ENCODE data around the gene E2F4.

The E2F4 gene

GRCh38 chr16:67165121-67166078 lies 26.6 kb upstream of the E2F4 start:
- FAIRE-seq: peak; percentile 57
- TF ChIP-seq PAX5 (IDR thresholded peaks at IDR 0.05; ENCODE audit: insufficient read depth, low read length, severe bottlenecking): no peak
- no peak for TF ChIP-seq TAF1 (IDR thresholded peaks at IDR 0.05; ENCODE audit: low read depth, low read length)
- no peak for DNase-seq (ENCODE audit: insufficient read length, low spot score)

GRCh38 chr16:67166110-67166547 lies 25.8 kb upstream of the E2F4 start:
- TF ChIP-seq SPI1 (IDR thresholded peaks at IDR 0.05; ENCODE audit: low read depth, low read length): no peak
- TF ChIP-seq POLR2AphosphoS5 (IDR thresholded peaks at IDR 0.05; ENCODE audit: low read depth, low read length): no peak
- no peak for TF ChIP-seq POU2F2 (IDR thresholded peaks at IDR 0.05; ENCODE audit: low read depth, low read length)
- no peak for TF ChIP-seq POLR2A (IDR thresholded peaks at IDR 0.05; ENCODE audit: low read depth, low read length)
- TF ChIP-seq TAF1 (IDR thresholded peaks at IDR 0.05; ENCODE audit: low read depth, low read length): no peak
- TF ChIP-seq PAX5 (IDR thresholded peaks at IDR 0.05; ENCODE audit: insufficient read depth, low read length, severe bottlenecking): no peak
- DNase-seq (ENCODE audit: insufficient read length, low spot score): no peak
- FAIRE-seq: no peak

GRCh38 chr16:67166598-67167168 lies 25.3 kb upstream of the E2F4 start:
- TF ChIP-seq TAF1 (IDR thresholded peaks at IDR 0.05; ENCODE audit: low read depth, low read length) (no peak), POU2F2 (IDR thresholded peaks at IDR 0.05; ENCODE audit: low read depth, low read length) (no peak)
- DNase-seq (ENCODE audit: insufficient read length, low spot score) (no peak), FAIRE-seq (no peak)

GRCh38 chr16:67167588-67167987 lies 24.4 kb upstream of the E2F4 start:
- DNase-seq (ENCODE audit: insufficient read length, low spot score): no peak
- FAIRE-seq: no peak
- no peak for TF ChIP-seq TAF1 (IDR thresholded peaks at IDR 0.05; ENCODE audit: low read depth, low read length)
- no peak for TF ChIP-seq POLR2AphosphoS5 (IDR thresholded peaks at IDR 0.05; ENCODE audit: low read depth, low read length)
- TF ChIP-seq POLR2A (IDR thresholded peaks at IDR 0.05; ENCODE audit: low read depth, low read length): no peak
- no peak for TF ChIP-seq POU2F2 (IDR thresholded peaks at IDR 0.05; ENCODE audit: low read depth, low read length)
- no peak for TF ChIP-seq SPI1 (IDR thresholded peaks at IDR 0.05; ENCODE audit: low read depth, low read length)
- no peak for TF ChIP-seq PAX5 (IDR thresholded peaks at IDR 0.05; ENCODE audit: insufficient read depth, low read length, severe bottlenecking)

GRCh38 chr16:67169011-67169451 lies 22.9 kb upstream of the E2F4 start:
- TF ChIP-seq POU2F2 (IDR thresholded peaks at IDR 0.05; ENCODE audit: low read depth, low read length) (no peak), POLR2A (IDR thresholded peaks at IDR 0.05; ENCODE audit: low read depth, low read length) (no peak), SPI1 (IDR thresholded peaks at IDR 0.05; ENCODE audit: low read depth, low read length) (no peak), TAF1 (IDR thresholded peaks at IDR 0.05; ENCODE audit: low read depth, low read length) (no peak), PAX5 (IDR thresholded peaks at IDR 0.05; ENCODE audit: insufficient read depth, low read length, severe bottlenecking) (no peak), POLR2AphosphoS5 (IDR thresholded peaks at IDR 0.05; ENCODE audit: low read depth, low read length) (no peak)
- no peak for FAIRE-seq
- DNase-seq (ENCODE audit: insufficient read length, low spot score): no peak

GRCh38 chr16:67169642-67170167 lies 22.2 kb upstream of the E2F4 start:
- FAIRE-seq (no peak), DNase-seq (ENCODE audit: insufficient read length, low spot score) (no peak)
- TF ChIP-seq POU2F2 (IDR thresholded peaks at IDR 0.05; ENCODE audit: low read depth, low read length): no peak
- no peak for TF ChIP-seq TAF1 (IDR thresholded peaks at IDR 0.05; ENCODE audit: low read depth, low read length)
- TF ChIP-seq POLR2AphosphoS5 (IDR thresholded peaks at IDR 0.05; ENCODE audit: low read depth, low read length): no peak
- no peak for TF ChIP-seq POLR2A (IDR thresholded peaks at IDR 0.05; ENCODE audit: low read depth, low read length)
- no peak for TF ChIP-seq SPI1 (IDR thresholded peaks at IDR 0.05; ENCODE audit: low read depth, low read length)
- TF ChIP-seq PAX5 (IDR thresholded peaks at IDR 0.05; ENCODE audit: insufficient read depth, low read length, severe bottlenecking): no peak

- TF ChIP-seq PAX5 (IDR thresholded peaks at IDR 0.05; ENCODE audit: insufficient read depth, low read length, severe bottlenecking): no peak
- no peak for TF ChIP-seq POLR2AphosphoS5 (IDR thresholded peaks at IDR 0.05; ENCODE audit: low read depth, low read length)
- TF ChIP-seq SPI1 (IDR thresholded peaks at IDR 0.05; ENCODE audit: low read depth, low read length): no peak
- no peak for TF ChIP-seq POLR2A (IDR thresholded peaks at IDR 0.05; ENCODE audit: low read depth, low read length)
- no peak for TF ChIP-seq POU2F2 (IDR thresholded peaks at IDR 0.05; ENCODE audit: low read depth, low read length)
- no peak for TF ChIP-seq TAF1 (IDR thresholded peaks at IDR 0.05; ENCODE audit: low read depth, low read length)
- DNase-seq (ENCODE audit: insufficient read length, low spot score) (no peak), FAIRE-seq (no peak)
These were observed 21.6 kb upstream of the E2F4 start, which contains the start of gene NOL3 for GRCh38 chr16:67170168-67170948. NOL3 (plus strand) TSS chr16:67170538.

- no peak for DNase-seq (ENCODE audit: insufficient read length, low spot score)
- TF ChIP-seq POLR2A (IDR thresholded peaks at IDR 0.05; ENCODE audit: low read depth, low read length): no peak
- no peak for TF ChIP-seq TAF1 (IDR thresholded peaks at IDR 0.05; ENCODE audit: low read depth, low read length)
- no peak for TF ChIP-seq POLR2AphosphoS5 (IDR thresholded peaks at IDR 0.05; ENCODE audit: low read depth, low read length)
- TF ChIP-seq SPI1 (IDR thresholded peaks at IDR 0.05; ENCODE audit: low read depth, low read length): no peak
- FAIRE-seq: no peak
These were observed 20.9 kb upstream of the E2F4 start for GRCh38 chr16:67170949-67171649.
